Cardiac muscle cell (in vitro differentiated cells and primary cell): ENCODE measurements around the gene TRMT44. TPM values are rescaled to one million over a fixed set of nuclear protein-coding genes. Genes with fewer than 3 reads are reported as not detected.

Source experiments
- DNase-seq, 2 donors: peaks; one replicate each; pipeline versions ENCODE4 v3.0.0 to v3.0.0-alpha.2; 2010 to 2017; ENCODE audit warnings: low read depth in 1 of 2, low spot score in 1 of 2
- H3K27ac ChIP-seq: fragments of 200-600 bp; sonication (generic); 2 replicates; pipeline ENCODE4 v1.5.1; 2016
- H3K27me3 ChIP-seq: fragments of 200-600 bp; sonication (generic); 2 replicates; pipeline ENCODE4 v1.6.0; 2016; ENCODE audit warnings: control low read depth
- H3K36me3 ChIP-seq: fragments of 200-600 bp; sonication (generic); 2 replicates; pipeline ENCODE4 v1.5.1; 2016; ENCODE audit warnings: control low read depth
- H3K4me1 ChIP-seq: fragments of 200-600 bp; sonication (generic); 2 replicates; pipeline ENCODE4 v1.8.1; 2017; ENCODE audit warnings: low read depth, mild to moderate bottlenecking, mixed run types
- H3K4me3 ChIP-seq: fragments of 200-600 bp; sonication (generic); 2 replicates; pipeline ENCODE4 v1.5.1; 2016; ENCODE audit warnings: mild to moderate bottlenecking
- H3K9me3 ChIP-seq: fragments of 200-600 bp; sonication (generic); 2 replicates; pipeline ENCODE4 v1.5.1; 2017; ENCODE audit warnings: low read depth, mild to moderate bottlenecking, control low read depth
- polyA plus RNA-seq: library from polyadenylated mRNA; unstranded; fragments of >200 nt; fragmentation: Nextera tagmentation; extraction: Ambion mirVana; gene quantifications from 2 replicates; pipeline ENCODE4 v1.2.1, GENCODE V29; 2016
- total RNA-seq: library from RNA; depleted of rRNA; stranded (reverse); fragments of >200 nt; gene quantifications from 2 replicates; pipeline ENCODE4 v1.2.3, GENCODE V29; 2016
- TF ChIP-seq, protein P1 (sequence below): IDR thresholded peaks from 2 replicates; pipeline ENCODE4 v1.5.1; 2012; ENCODE audit warnings: low read depth, mild to moderate bottlenecking, low read length

TRMT44 gene
- total and polyA plus RNA-seq, 2 experiments from 2014 or later: 20.6 to 66.9 TPM

DNA sequence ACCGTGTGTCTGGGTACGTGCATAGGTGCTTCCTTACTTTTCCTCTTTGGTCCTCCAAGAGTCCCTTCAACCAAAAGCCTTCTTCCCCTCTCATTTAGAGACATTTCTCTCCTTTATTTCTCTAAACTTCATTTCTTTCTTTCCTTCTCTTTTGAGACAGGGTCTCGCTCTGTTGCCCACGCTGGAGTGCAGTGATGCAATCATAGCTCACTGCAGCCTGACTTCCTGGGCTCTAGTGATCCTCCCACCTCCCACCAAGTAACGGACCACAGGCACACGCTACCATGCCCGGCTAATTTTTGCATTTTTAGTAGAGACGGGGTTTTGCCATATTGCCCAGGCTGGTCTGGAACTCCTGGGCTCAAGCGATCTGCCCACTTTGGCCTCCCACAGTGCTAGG lies 42.2 kb upstream of the TRMT44 start:
- H3K4me1 ChIP-seq: no peaks in the 10 kb centered on the region
- TF ChIP-seq, protein P1, sequence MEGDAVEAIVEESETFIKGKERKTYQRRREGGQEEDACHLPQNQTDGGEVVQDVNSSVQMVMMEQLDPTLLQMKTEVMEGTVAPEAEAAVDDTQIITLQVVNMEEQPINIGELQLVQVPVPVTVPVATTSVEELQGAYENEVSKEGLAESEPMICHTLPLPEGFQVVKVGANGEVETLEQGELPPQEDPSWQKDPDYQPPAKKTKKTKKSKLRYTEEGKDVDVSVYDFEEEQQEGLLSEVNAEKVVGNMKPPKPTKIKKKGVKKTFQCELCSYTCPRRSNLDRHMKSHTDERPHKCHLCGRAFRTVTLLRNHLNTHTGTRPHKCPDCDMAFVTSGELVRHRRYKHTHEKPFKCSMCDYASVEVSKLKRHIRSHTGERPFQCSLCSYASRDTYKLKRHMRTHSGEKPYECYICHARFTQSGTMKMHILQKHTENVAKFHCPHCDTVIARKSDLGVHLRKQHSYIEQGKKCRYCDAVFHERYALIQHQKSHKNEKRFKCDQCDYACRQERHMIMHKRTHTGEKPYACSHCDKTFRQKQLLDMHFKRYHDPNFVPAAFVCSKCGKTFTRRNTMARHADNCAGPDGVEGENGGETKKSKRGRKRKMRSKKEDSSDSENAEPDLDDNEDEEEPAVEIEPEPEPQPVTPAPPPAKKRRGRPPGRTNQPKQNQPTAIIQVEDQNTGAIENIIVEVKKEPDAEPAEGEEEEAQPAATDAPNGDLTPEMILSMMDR: no peak

DNA sequence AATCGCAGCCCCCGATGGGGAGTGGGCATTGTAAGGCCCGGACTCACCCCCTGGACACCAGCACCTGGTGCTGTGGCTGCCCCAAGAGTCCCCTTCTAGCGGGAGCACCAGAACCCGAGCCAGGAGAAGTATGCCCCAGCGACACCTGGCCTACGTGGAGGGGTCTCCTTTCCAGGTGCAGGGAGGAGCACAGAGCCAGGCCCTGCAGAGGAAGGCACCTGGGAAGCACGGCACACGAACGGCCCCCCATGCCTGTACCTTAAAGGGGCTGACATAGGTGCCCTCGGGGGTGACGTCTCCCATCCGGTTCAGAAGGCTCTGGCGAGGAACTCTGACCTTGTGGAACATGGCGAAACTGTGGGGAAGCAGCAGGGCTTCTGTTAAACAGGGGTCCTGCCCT lies 41.3 kb upstream of the TRMT44 start:
- no peak for DNase-seq
- no peaks in the 10 kb centered on the region for H3K4me1 ChIP-seq
- no peaks in the 10 kb centered on the region for H3K27me3 ChIP-seq
- H3K27ac ChIP-seq: no peak overlapping the region
- H3K9me3 ChIP-seq: no peaks in the 10 kb centered on the region
- TF ChIP-seq, protein P1: no peak
- H3K36me3 ChIP-seq: no peaks in the 10 kb centered on the region
- no peak overlapping the region for H3K4me3 ChIP-seq

More for the DNA sequence above, 42.2 kb upstream of the TRMT44 start:
- no peaks in the 10 kb centered on the region for H3K27me3 ChIP-seq
- no peak overlapping the region for H3K27ac ChIP-seq
- no peaks in the 10 kb centered on the region for H3K36me3 ChIP-seq
- H3K9me3 ChIP-seq: no peaks in the 10 kb centered on the region
- no peak overlapping the region for H3K4me3 ChIP-seq
- no peak for DNase-seq

DNA sequence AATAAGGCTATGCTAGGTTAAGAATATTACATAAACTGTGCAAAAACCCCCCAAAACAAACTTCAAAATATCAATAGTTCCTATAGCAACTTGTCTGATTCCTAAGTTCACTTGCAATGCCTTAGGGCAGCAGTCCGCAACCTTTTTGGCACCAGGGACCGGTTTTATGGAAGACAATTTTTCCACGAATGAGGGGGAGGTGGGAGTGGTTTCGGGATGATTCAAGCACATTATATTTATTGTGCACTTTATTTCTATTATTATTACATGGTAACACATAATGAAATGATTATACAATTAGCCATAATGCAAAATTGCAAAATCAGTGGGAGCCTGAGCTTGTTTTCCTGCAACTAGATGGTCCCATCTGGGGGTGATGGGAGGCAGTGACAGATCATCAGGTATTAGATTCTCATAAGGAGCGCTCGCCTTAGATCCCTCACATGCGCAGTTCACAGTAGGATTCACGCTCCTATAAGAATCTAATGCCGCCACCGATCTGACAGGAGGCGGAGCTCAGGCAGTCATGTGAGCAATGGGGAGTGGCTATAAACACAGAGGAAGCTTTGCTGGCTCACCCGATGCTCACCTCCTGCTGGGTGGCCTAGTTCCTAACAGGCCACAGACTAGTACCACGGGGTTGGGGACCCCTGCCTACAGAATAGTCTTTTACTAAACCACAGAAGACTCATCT lies 39.8 kb upstream of the TRMT44 start:
- Histone ChIP-seq H3K36me3 (peaks cover 3% of the 10 kb centered on the region), H3K9me3 (no peaks in the 10 kb centered on the region), H3K27me3 (no peaks in the 10 kb centered on the region), H3K4me1 (no peaks in the 10 kb centered on the region), H3K4me3 (no peak overlapping the region), H3K27ac (no peak overlapping the region)
- TF ChIP-seq, protein P1: no peak
- no peak for DNase-seq

DNA sequence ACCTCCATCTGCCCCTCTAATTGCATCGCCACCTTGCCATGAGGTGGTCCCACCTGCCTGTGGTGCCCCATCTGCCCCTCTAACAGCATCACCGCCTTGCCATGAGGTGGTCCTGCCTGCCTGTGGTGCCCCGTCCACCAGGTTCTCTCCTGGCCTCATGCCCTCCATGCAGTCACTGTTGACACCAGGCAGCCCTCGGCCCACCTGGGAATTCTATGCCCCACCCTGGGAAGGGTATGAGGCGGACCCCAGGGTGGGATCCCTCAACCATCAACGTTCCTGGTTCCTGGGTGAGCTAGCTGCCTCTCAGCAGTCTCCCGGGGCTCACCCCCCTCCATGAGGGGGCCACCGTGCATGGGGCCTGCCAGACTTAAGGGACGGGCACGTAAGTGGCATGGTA lies 38.9 kb upstream of the TRMT44 start:
- peaks cover 3% of the 10 kb centered on the region for H3K36me3 ChIP-seq
- TF ChIP-seq, protein P1: no peak
- H3K27ac ChIP-seq: no peak overlapping the region

DNA sequence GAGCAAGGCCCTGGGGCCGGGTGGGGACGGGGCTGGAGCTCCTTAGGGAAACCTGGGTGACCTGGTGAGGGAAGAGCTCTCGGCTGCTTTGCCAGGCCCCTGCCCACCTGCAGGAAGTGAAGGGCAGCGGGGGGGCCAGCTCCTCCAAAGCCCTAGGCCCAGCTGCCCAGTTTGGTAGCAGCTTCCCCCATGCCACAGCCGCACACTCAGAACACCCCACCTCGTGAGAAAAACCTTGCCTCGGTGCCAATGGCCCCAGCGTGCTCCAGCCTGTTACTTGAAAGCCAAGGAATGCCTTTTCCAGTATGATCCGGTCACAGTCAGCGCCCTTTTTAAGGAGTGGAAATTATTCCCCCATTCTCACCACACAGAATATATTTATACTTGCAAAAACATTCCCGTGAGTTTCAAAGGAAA lies 38.4 kb upstream of the TRMT44 start:
- no peaks in the 10 kb centered on the region for H3K27me3 ChIP-seq
- H3K36me3 ChIP-seq: peaks cover 3% of the 10 kb centered on the region
- no peaks in the 10 kb centered on the region for H3K4me1 ChIP-seq
- TF ChIP-seq, protein P1: no peak
- no peak overlapping the region for H3K4me3 ChIP-seq
- DNase-seq: no peak
- no peaks in the 10 kb centered on the region for H3K9me3 ChIP-seq
- H3K27ac ChIP-seq: no peak overlapping the region

More for the DNA sequence above, 38.9 kb upstream of the TRMT44 start:
- DNase-seq: no peak
- Histone ChIP-seq H3K9me3 (no peaks in the 10 kb centered on the region), H3K27me3 (no peaks in the 10 kb centered on the region), H3K4me1 (no peaks in the 10 kb centered on the region), H3K4me3 (no peak overlapping the region)

DNA sequence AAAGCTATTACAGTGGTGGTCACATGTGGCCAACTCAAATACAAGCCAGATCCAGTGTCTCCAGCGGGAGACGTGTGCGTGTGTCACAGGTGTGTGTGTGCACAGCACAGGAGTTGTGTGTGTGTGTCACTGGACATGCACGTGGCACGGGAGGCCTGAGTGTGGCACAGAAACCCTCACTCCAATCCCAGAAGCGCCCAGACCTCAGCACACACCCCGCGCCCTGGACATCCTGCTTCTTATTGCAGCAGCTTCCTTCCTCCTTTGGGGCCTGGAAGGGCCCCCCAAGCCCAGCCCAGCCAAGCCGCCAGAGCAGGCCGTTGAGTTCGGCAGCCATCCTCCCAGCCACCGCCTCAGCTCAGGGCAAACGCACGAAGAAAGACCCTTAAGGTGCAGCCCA lies 37.9 kb upstream of the TRMT44 start:
- Histone ChIP-seq H3K9me3 (no peaks in the 10 kb centered on the region), H3K4me1 (no peaks in the 10 kb centered on the region), H3K4me3 (no peak overlapping the region), H3K36me3 (peaks cover 3% of the 10 kb centered on the region), H3K27ac (no peak overlapping the region), H3K27me3 (no peaks in the 10 kb centered on the region)
- no peak for DNase-seq
- TF ChIP-seq, protein P1: no peak
